ENCODE results near the gene ASIC2. TPM values are rescaled to one million over a fixed set of nuclear protein-coding genes. Genes with fewer than 3 reads are reported as not detected.

ASIC2 gene
- total RNA-seq, 4 donors from 2014 or later = 0.80 to 1.8 (median 1.4) TPM; not detected in 1

- TF ChIP-seq CTCF (IDR thresholded peaks at IDR 0.05) = no peak
- TF ChIP-seq POLR2A (IDR thresholded peaks at IDR 0.05) = no peak
- Histone ChIP-seq H3K4me1 (no peaks in the 10 kb centered on the region), H3K4me3 (no peak overlapping the region), H3K36me3 (no peaks in the 10 kb centered on the region), H3K9me3 (no peaks in the 10 kb centered on the region), H3K27ac (no peak overlapping the region), H3K27me3 (no peaks in the 10 kb centered on the region)
- DNase-seq = no peak
These were observed 31.3 kb downstream of the ASIC2 start for GRCh38 chr17:33261820-33262219.

GRCh38 chr17:33260638-33261037 is 32.5 kb downstream of the ASIC2 start:
- Histone ChIP-seq H3K4me1 (no peaks in the 10 kb centered on the region), H3K36me3 (no peaks in the 10 kb centered on the region), H3K27me3 (no peaks in the 10 kb centered on the region), H3K27ac (no peak overlapping the region), H3K4me3 (no peak overlapping the region), H3K9me3 (no peaks in the 10 kb centered on the region)
- peak in 2 of 3 donors; percentile 57 to 60 for DNase-seq
- TF ChIP-seq CTCF (IDR thresholded peaks at IDR 0.05) = no peak
- no peak for TF ChIP-seq POLR2A (IDR thresholded peaks at IDR 0.05)

GRCh38 chr17:33258296-33258695 is 34.8 kb downstream of the ASIC2 start:
- no peaks in the 10 kb centered on the region for H3K4me1 ChIP-seq

GRCh38 chr17:33245183-33245582 is 47.9 kb downstream of the ASIC2 start:
- no peaks in the 10 kb centered on the region for H3K9me3 ChIP-seq
- no peak overlapping the region for H3K27ac ChIP-seq
- no peak for DNase-seq
- H3K36me3 ChIP-seq = no peaks in the 10 kb centered on the region
- no peak overlapping the region for H3K4me3 ChIP-seq
- H3K4me1 ChIP-seq = no peaks in the 10 kb centered on the region
- no peak for TF ChIP-seq POLR2A (IDR thresholded peaks at IDR 0.05)
- TF ChIP-seq CTCF (IDR thresholded peaks at IDR 0.05) = no peak
- no peaks in the 10 kb centered on the region for H3K27me3 ChIP-seq

More at GRCh38 chr17:33258296-33258695, 34.8 kb downstream of the ASIC2 start:
- no peak for DNase-seq
- Histone ChIP-seq H3K27ac (no peak overlapping the region), H3K9me3 (no peaks in the 10 kb centered on the region), H3K4me3 (no peak overlapping the region), H3K36me3 (no peaks in the 10 kb centered on the region), H3K27me3 (no peaks in the 10 kb centered on the region)
- TF ChIP-seq POLR2A (IDR thresholded peaks at IDR 0.05) (no peak), CTCF (IDR thresholded peaks at IDR 0.05) (no peak)

- Histone ChIP-seq H3K9me3 (no peaks in the 10 kb centered on the region), H3K4me1 (no peaks in the 10 kb centered on the region), H3K4me3 (no peak overlapping the region), H3K27me3 (no peaks in the 10 kb centered on the region), H3K27ac (no peak overlapping the region), H3K36me3 (no peaks in the 10 kb centered on the region)
- no peak for DNase-seq
- TF ChIP-seq CTCF (IDR thresholded peaks at IDR 0.05) (no peak), POLR2A (IDR thresholded peaks at IDR 0.05) (no peak)
These were observed 49.4 kb downstream of the ASIC2 start for GRCh38 chr17:33243732-33244131.
